Naive thymus-derived CD8-positive, alpha-beta T cell (primary cell): ENCODE results near the gene LARGE1. TPM values are rescaled to one million over a fixed set of nuclear protein-coding genes. Genes with fewer than 3 reads are reported as not detected.
"Not testable (repeated sequence)": the region's sequence is repeated elsewhere in the genome, so short reads cannot be mapped to it uniquely, and the experiment has no call there.

Source experiments
- ATAC-seq, 2 donors: fragments of 150-1000 bp; cut with Tn5 transposase in 1 of 2; sonication (Bioruptor Pico), chemical (Tn5 transposase) in 1 of 2; 1 replicate in 1 of 2; 2 replicates in 1 of 2; pipeline ENCODE4 v1.10.0; 2021; ENCODE audit warnings: mild to moderate bottlenecking in 2 of 2, moderate library complexity in 2 of 2
- POLR2A ChIA-PET: fragments of 350-600 bp; sonication (Branson Sonifier 250); formaldehyde crosslinking; loops from one replicate; lab custom pipeline; 2021; ENCODE audit warnings: antibody characterized with exemption; lab: Charles Lee
- DNase-seq, 10 donors: peaks; one replicate each; pipeline versions ENCODE4 v3.0.0 to v3.0.0-alpha.2; 2020 to 2022
- H3K27ac Mint-ChIP-seq, 10 donors: one replicate each; pipeline ENCODE4 v1.8.0; 2020 to 2022; ENCODE audit warnings: mild to moderate bottlenecking in 10 of 10, mixed read lengths in 10 of 10, moderate library complexity in 4 of 10, inconsistent platforms in 1 of 10
- H3K27me3 Mint-ChIP-seq, 5 donors: one replicate each; pipeline ENCODE4 v1.8.0; 2021 to 2022; ENCODE audit warnings: mixed read lengths in 5 of 5
- H3K36me3 Mint-ChIP-seq, 3 donors: one replicate each; pipeline ENCODE4 v1.8.0; 2020 to 2022; ENCODE audit warnings: mixed read lengths in 3 of 3, mild to moderate bottlenecking in 2 of 3, inconsistent platforms in 1 of 3
- H3K4me1 Mint-ChIP-seq, 4 donors: one replicate each; pipeline ENCODE4 v1.8.0; 2021 to 2022; ENCODE audit warnings: mixed read lengths in 4 of 4
- H3K4me3 Mint-ChIP-seq, 10 donors: one replicate each; pipeline ENCODE4 v1.8.0; 2020 to 2022; ENCODE audit warnings: mild to moderate bottlenecking in 10 of 10, mixed read lengths in 10 of 10, moderate library complexity in 6 of 10, inconsistent platforms in 1 of 10
- H3K9me3 Mint-ChIP-seq, 9 donors: one replicate each; pipeline ENCODE4 v1.8.0; 2020 to 2022; ENCODE audit warnings: mixed read lengths in 9 of 9, mild to moderate bottlenecking in 3 of 9, inconsistent platforms in 1 of 9, moderate library complexity in 1 of 9
- polyA plus RNA-seq, 3 donors: library from polyadenylated mRNA; unstranded; fragments of 300-500 nt; fragmentation: Illumina TruSeq; gene quantifications; one replicate each; pipeline ENCODE4 v1.2.3, GENCODE V29; 2021
- total RNA-seq, 8 experiments: library from RNA in 2 of 8; stranded (reverse) in 2 of 8; gene quantifications; one replicate each; pipeline ENCODE4 v1.2.3 and lab custom pipeline; 2021 to 2026

LARGE1 gene
- total and polyA plus RNA-seq, 5 experiments from 2014 or later = 0.07 to 3.0 (median 2.6) TPM; not detected in 2

- Mint-ChIP-seq H3K9me3 (peaks cover 0 to 7% (median 0%) of the 10 kb centered on the region in 9 donors), H3K4me1 (peaks cover 0 to 44% (median 0%) of the 10 kb centered on the region in 4 donors), H3K27ac (no peak overlapping the region), H3K27me3 (peaks cover 0 to 1% (median 0%) of the 10 kb centered on the region in 5 donors), H3K4me3 (no peak overlapping the region), H3K36me3 (no peaks in the 10 kb centered on the region)
- ATAC-seq (no peak), DNase-seq (peak in 3 of 10 donors; percentile 1 to 17 (median 17))
- POLR2A ChIA-PET = no interaction called here
Observed at GRCh38 chr22:33579448-33580093, 340.7 kb downstream of the LARGE1 start.

GRCh38 chr22:33578752-33579151, 341.5 kb downstream of the LARGE1 start:
- no peak overlapping the region for H3K4me3 Mint-ChIP-seq
- H3K9me3 Mint-ChIP-seq = peaks cover 0 to 4% (median 0%) of the 10 kb centered on the region in 9 donors
- peaks cover 0 to 44% (median 0%) of the 10 kb centered on the region in 4 donors for H3K4me1 Mint-ChIP-seq
- POLR2A ChIA-PET = no interaction called here
- H3K36me3 Mint-ChIP-seq = no peaks in the 10 kb centered on the region
- H3K27ac Mint-ChIP-seq = peak overlapping the region in 1 of 10 donors; percentile 8
- ATAC-seq = no peak
- peaks cover 0 to 3% (median 0%) of the 10 kb centered on the region in 5 donors for H3K27me3 Mint-ChIP-seq
- DNase-seq = no peak

DNA sequence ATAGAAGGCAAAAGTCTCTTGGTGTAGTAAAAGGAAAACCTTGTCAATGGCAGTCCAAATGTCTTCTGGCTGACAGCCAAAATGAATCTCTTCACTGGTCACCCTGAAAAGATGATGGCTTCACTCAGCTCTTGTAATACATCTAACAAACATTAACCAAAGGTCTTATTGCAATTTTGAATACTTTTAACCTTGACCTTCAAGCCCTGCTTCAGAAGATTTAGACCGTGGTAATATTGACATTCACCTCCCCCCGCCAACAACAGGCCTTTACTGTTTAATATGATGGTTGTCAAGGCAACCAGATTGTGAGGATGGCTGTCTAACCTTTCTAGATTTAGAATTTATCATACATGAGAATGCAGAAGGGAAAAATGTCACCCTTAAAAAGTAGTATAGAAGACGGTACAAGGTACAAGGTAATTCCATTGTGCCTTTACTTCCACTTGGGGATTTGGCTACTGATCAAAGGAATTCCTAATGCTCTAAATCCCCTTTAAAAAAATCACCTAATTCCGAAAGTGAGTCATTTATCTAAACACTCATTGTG, 342.3 kb downstream of the LARGE1 start:
- H3K9me3 Mint-ChIP-seq = peaks cover 0 to 4% (median 0%) of the 10 kb centered on the region in 9 donors
- peak overlapping the region in 1 of 10 donors; percentile 53 for H3K27ac Mint-ChIP-seq
- no peak for DNase-seq
- ATAC-seq = no peak
- H3K27me3 Mint-ChIP-seq = peaks cover 0 to 4% (median 0%) of the 10 kb centered on the region in 5 donors
- H3K4me1 Mint-ChIP-seq = peaks cover 0 to 51% (median 0%) of the 10 kb centered on the region in 4 donors
- no peak overlapping the region for H3K4me3 Mint-ChIP-seq
- POLR2A ChIA-PET = no interaction called here
- H3K36me3 Mint-ChIP-seq = no peaks in the 10 kb centered on the region

DNA sequence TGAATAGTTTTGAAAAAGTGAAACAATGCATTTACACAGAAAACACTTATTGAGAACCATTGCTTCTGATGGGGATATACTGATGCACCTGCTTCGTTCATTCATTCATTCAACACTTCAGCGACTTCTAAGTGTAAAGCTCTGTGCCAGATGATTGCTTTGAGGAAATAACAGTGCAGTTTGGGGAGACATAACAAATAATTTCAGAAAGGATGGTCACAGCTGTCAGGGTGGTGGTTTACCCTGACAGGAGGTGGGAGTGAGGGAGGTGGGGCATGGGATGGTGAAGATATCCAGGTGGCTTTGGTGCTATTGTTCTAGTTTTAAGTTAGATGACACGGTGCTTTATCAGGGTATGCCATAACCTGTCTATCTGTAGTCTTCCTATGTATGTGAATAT, 344.1 kb downstream of the LARGE1 start:
- peaks cover 0 to 4% (median 0%) of the 10 kb centered on the region in 5 donors for H3K27me3 Mint-ChIP-seq
- H3K9me3 Mint-ChIP-seq = peaks cover 0 to 3% (median 0%) of the 10 kb centered on the region in 9 donors
- H3K36me3 Mint-ChIP-seq = no peaks in the 10 kb centered on the region
- H3K4me1 Mint-ChIP-seq = peaks cover 0 to 65% (median 0%) of the 10 kb centered on the region in 4 donors
- POLR2A ChIA-PET = no interaction called here
- H3K4me3 Mint-ChIP-seq = no peak overlapping the region
- H3K27ac Mint-ChIP-seq = peak overlapping the region in 1 of 10 donors; percentile 46
- ATAC-seq (no peak), DNase-seq (no peak)

GRCh38 chr22:33575771-33576170, 344.5 kb downstream of the LARGE1 start:
- no peaks in the 10 kb centered on the region for H3K36me3 Mint-ChIP-seq
- peak overlapping the region in 1 of 10 donors; percentile 46 for H3K27ac Mint-ChIP-seq
- POLR2A ChIA-PET = no interaction called here
- peaks cover 0 to 3% (median 0%) of the 10 kb centered on the region in 9 donors for H3K9me3 Mint-ChIP-seq
- no peak overlapping the region for H3K4me3 Mint-ChIP-seq
- H3K27me3 Mint-ChIP-seq = peaks cover 0 to 4% (median 0%) of the 10 kb centered on the region in 5 donors
- H3K4me1 Mint-ChIP-seq = peaks cover 0 to 69% (median 0%) of the 10 kb centered on the region in 4 donors
- no peak for ATAC-seq
- no peak for DNase-seq

DNA sequence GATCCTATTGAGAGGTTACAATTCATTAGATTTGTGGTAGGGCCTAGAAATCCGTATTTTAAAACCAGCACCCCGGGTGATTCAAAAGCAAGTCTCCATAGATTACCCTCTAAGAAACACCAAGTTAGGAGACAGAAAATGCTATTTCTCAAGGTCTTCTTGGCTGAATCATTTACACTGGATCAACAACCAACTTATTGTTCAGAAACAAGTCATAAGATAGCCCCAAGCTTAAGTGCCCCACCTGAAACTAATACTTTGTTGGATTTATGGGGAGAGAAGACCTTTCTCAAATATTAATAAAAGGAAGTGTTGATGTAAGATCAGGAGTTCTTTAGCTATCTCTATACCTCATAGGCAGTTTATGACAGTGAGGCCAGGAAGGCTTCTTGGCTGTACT, 345.2 kb downstream of the LARGE1 start:
- no peak for ATAC-seq
- H3K27ac Mint-ChIP-seq = no peak overlapping the region
- no peak overlapping the region for H3K4me3 Mint-ChIP-seq

DNA sequence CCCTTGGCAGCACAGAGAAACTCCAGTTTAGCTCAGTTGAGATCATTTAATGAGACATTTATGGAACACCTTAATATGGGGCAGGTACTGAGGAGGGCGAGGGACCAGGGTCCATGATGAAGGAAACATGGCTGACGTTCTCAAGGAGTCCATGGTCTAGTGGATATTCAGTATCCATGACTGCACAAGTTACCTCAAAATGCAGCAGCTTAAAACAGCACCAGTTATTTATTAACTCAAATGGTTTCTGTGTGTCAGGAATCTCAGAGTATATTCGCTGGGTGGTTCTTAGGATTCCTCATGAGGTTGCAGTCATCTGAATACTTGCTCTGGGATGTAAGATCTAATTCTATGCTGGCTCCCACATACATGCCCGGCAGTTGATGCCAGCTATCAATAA, 346.8 kb downstream of the LARGE1 start:
- Mint-ChIP-seq H3K27me3 (peaks cover 0 to 6% (median 4%) of the 10 kb centered on the region in 5 donors), H3K27ac (no peak overlapping the region), H3K4me3 (no peak overlapping the region), H3K36me3 (no peaks in the 10 kb centered on the region), H3K9me3 (peaks cover 0 to 6% (median 0%) of the 10 kb centered on the region in 9 donors), H3K4me1 (peaks cover 0 to 78% (median 0%) of the 10 kb centered on the region in 4 donors)
- ATAC-seq (no peak), DNase-seq (no peak)
- POLR2A ChIA-PET = no interaction called here

More for the DNA sequence above, 345.2 kb downstream of the LARGE1 start:
- no peak for DNase-seq
- no peaks in the 10 kb centered on the region for H3K36me3 Mint-ChIP-seq
- peaks cover 0 to 5% (median 0%) of the 10 kb centered on the region in 5 donors for H3K27me3 Mint-ChIP-seq
- H3K9me3 Mint-ChIP-seq = peaks cover 0 to 6% (median 0%) of the 10 kb centered on the region in 9 donors
- POLR2A ChIA-PET = no interaction called here
- peaks cover 0 to 76% (median 0%) of the 10 kb centered on the region in 4 donors for H3K4me1 Mint-ChIP-seq

DNA sequence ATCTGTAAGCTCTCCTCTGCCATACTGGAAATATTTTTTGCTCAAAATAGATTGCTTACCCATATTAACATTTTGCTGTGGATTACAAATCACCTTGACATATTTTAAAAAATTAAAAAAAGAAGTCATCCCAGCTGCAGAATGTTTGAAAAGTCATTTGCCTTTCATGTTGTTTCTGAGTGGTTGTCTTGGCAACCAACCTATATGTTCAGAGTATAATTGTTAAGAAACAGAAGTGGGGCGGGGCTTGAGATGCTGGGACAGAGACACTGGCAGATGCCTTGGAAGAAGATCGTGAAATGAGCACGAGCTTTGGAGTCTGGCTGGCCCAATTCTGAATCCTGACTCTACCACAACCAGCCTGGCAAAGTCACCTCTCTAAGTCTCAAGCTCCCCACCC, 348.2 kb downstream of the LARGE1 start:
- Mint-ChIP-seq H3K4me3 (no peak overlapping the region), H3K27ac (no peak overlapping the region), H3K36me3 (no peaks in the 10 kb centered on the region), H3K9me3 (peaks cover 0 to 6% (median 0%) of the 10 kb centered on the region in 9 donors), H3K27me3 (peaks cover 0 to 6% (median 4%) of the 10 kb centered on the region in 5 donors), H3K4me1 (peaks cover 0 to 80% (median 0%) of the 10 kb centered on the region in 4 donors)
- POLR2A ChIA-PET = no interaction called here
- DNase-seq = no peak
- ATAC-seq = no peak

DNA sequence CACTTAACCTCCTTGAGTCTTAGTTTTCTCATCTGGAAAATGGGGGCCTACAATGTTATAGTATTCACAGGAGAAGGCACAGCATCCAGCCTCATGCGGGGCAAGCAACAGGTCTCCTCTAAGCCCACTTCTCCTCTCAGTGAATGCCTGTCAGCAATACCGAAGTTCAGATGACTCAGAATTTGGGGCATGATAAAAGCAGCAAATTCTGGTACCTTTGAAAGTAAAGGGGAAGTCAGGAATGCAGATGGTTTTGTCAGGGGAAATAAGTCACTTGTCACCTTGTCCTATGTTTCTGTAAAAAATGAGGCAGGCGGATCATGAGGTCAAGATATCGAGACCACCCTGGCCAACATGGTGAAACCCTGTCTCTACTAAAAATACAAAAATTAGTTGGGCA, 350.2 kb downstream of the LARGE1 start:
- peaks cover 0 to 6% (median 0%) of the 10 kb centered on the region in 9 donors for H3K9me3 Mint-ChIP-seq
- POLR2A ChIA-PET = no interaction called here
- H3K36me3 Mint-ChIP-seq = no peaks in the 10 kb centered on the region
- peak overlapping the region in 2 of 10 donors; percentile 15 to 79 for H3K27ac Mint-ChIP-seq
- peaks cover 0 to 6% (median 4%) of the 10 kb centered on the region in 5 donors for H3K27me3 Mint-ChIP-seq
- no peak overlapping the region for H3K4me3 Mint-ChIP-seq
- ATAC-seq (no peak), DNase-seq (no peak)
- peaks cover 0 to 67% (median 0%) of the 10 kb centered on the region in 4 donors for H3K4me1 Mint-ChIP-seq

DNA sequence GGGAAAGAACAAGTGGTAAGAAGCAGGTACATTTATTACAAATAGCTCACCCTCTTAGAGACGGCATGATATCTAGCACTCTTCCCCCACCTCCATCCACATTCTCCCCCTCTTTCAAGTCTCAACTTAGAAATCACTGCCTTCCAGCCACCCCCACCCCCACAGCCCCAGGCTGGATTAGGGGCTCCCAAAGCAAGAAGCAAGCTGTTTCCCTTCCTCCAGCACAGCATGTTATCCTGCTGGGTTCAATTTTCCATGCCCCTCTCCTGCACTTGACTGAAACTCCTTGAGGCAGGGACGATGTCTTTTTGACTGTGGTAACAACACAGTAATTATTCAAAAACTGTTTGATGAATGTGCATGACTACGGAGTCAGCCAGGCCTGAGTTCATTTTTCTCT, 350.7 kb downstream of the LARGE1 start:
- ATAC-seq (no peak), DNase-seq (no peak)
- Mint-ChIP-seq H3K27ac (peak overlapping the region in 1 of 10 donors; percentile 79), H3K4me1 (peaks cover 0 to 64% (median 0%) of the 10 kb centered on the region in 4 donors), H3K4me3 (no peak overlapping the region), H3K27me3 (peaks cover 0 to 6% (median 2%) of the 10 kb centered on the region in 5 donors), H3K36me3 (no peaks in the 10 kb centered on the region), H3K9me3 (peaks cover 0 to 6% (median 0%) of the 10 kb centered on the region in 9 donors)
- POLR2A ChIA-PET = no interaction called here

GRCh38 chr22:33569018-33569417, 351.3 kb downstream of the LARGE1 start:
- peaks cover 0 to 6% (median 2%) of the 10 kb centered on the region in 5 donors for H3K27me3 Mint-ChIP-seq
- POLR2A ChIA-PET = no interaction called here
- H3K27ac Mint-ChIP-seq = peak overlapping the region in 1 of 10 donors; percentile 79
- H3K4me3 Mint-ChIP-seq = peak overlapping the region in 1 of 10 donors; percentile 44
- H3K36me3 Mint-ChIP-seq = no peaks in the 10 kb centered on the region
- peaks cover 0 to 6% (median 0%) of the 10 kb centered on the region in 9 donors for H3K9me3 Mint-ChIP-seq
- no peak for ATAC-seq
- peaks cover 0 to 65% (median 0%) of the 10 kb centered on the region in 4 donors for H3K4me1 Mint-ChIP-seq
- DNase-seq = no peak

GRCh38 chr22:33566495-33566894, 353.8 kb downstream of the LARGE1 start:
- POLR2A ChIA-PET = not testable (repeated sequence)

GRCh38 chr22:33565580-33565995, 354.7 kb downstream of the LARGE1 start:
- DNase-seq (no peak), ATAC-seq (no peak)
- Mint-ChIP-seq H3K36me3 (no peaks in the 10 kb centered on the region), H3K4me1 (peaks cover 0 to 43% (median 0%) of the 10 kb centered on the region in 4 donors), H3K4me3 (no peak overlapping the region), H3K27ac (no peak overlapping the region), H3K9me3 (peaks cover 0 to 7% (median 0%) of the 10 kb centered on the region in 9 donors), H3K27me3 (peaks cover 0 to 6% (median 3%) of the 10 kb centered on the region in 5 donors)
- POLR2A ChIA-PET = no interaction called here

More at GRCh38 chr22:33566495-33566894, 353.8 kb downstream of the LARGE1 start:
- not testable (repeated sequence) for DNase-seq, H3K4me3 Mint-ChIP-seq, H3K27ac Mint-ChIP-seq, ATAC-seq, H3K27me3 Mint-ChIP-seq, H3K9me3 Mint-ChIP-seq, H3K36me3 Mint-ChIP-seq
- H3K4me1 Mint-ChIP-seq = peaks cover 0 to 52% (median 0%) of the 10 kb centered on the region in 4 donors
